ENCODE measurements around the gene OPA3. TPM values are rescaled to one million over a fixed set of nuclear protein-coding genes. Genes with fewer than 3 reads are reported as not detected.
A peak's percentile ranks its signal among the peaks of the same experiment; 100 is the strongest.

OPA3 gene
- total and polyA plus RNA-seq, 2 donors (not counting 1 experiment from before 2014, with no cell fraction given): 7.3 to 11.2 TPM

DNA sequence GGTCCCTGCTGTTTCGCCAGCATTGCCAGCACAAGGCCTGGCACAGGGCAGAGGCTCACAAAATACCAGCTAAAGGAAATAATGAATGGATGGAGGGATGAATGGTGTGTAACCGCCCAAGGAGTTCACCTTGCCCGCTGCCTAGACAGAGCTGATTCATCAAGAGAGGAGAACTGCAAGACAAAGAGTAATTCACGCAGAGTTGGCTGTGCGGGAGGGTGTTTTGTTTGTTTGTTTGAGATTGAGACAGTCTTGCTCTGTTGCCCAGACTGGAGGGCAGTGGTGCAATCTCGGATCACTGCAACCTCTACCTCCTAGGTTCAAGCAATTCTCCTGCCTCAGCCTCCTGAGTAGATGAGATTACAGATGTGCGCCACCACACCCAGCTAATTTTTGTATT, 3.0 kb downstream of the OPA3 start:
- H3K36me3 ChIP-seq (replicated peaks in 1 of 2; ENCODE audit: control extremely low read depth in 1 of 2, control insufficient read depth in 1 of 2, extremely low read depth in 1 of 2, insufficient read depth in 2 of 2, low read length in 1 of 2): no peaks in the 10 kb centered on the region
- no peak overlapping the region for H2AFZ ChIP-seq (ENCODE audit: insufficient read depth, low read depth, low read length, poor library complexity, severe bottlenecking)
- intact Hi-C loops (cut with micrococcal nuclease): no loop called here
- TF ChIP-seq EZH2 (IDR thresholded peaks at IDR 0.05; ENCODE audit: borderline replicate concordance, insufficient read depth, low read depth, low read length, poor library complexity, severe bottlenecking): no peak
- TF ChIP-seq, protein P1, sequence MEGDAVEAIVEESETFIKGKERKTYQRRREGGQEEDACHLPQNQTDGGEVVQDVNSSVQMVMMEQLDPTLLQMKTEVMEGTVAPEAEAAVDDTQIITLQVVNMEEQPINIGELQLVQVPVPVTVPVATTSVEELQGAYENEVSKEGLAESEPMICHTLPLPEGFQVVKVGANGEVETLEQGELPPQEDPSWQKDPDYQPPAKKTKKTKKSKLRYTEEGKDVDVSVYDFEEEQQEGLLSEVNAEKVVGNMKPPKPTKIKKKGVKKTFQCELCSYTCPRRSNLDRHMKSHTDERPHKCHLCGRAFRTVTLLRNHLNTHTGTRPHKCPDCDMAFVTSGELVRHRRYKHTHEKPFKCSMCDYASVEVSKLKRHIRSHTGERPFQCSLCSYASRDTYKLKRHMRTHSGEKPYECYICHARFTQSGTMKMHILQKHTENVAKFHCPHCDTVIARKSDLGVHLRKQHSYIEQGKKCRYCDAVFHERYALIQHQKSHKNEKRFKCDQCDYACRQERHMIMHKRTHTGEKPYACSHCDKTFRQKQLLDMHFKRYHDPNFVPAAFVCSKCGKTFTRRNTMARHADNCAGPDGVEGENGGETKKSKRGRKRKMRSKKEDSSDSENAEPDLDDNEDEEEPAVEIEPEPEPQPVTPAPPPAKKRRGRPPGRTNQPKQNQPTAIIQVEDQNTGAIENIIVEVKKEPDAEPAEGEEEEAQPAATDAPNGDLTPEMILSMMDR (IDR thresholded peaks at IDR 0.05): no peak
- Mint-ChIP-seq H3K9me3 (ENCODE audit: insufficient read depth) (no peaks in the 10 kb centered on the region), H3K4me3 (peak overlapping the region; percentile 34), H3K27ac (no peak overlapping the region), H3K4me1 (peaks cover 21% of the 10 kb centered on the region), H3K27me3 (no peaks in the 10 kb centered on the region)
- no peaks in the 10 kb centered on the region for H4K20me1 ChIP-seq (ENCODE audit: control insufficient read depth, insufficient read depth, low read length, poor library complexity, severe bottlenecking)
- ChIA-PET POLR2A (no interaction called here), CTCF (no interaction called here)
- peaks cover 40% of the 10 kb centered on the region for H3K79me2 ChIP-seq (ENCODE audit: control insufficient read depth, insufficient read depth, low read length)
- H3K9ac ChIP-seq (ENCODE audit: low read length): no peak overlapping the region
- peaks cover 10 to 15% of the 10 kb centered on the region in 2 donors for H3K4me1 ChIP-seq (ENCODE audit: control insufficient read depth in 2 of 2, insufficient read depth in 2 of 2, low read length in 2 of 2)
- no peaks in the 10 kb centered on the region for H3K9me3 ChIP-seq (ENCODE audit: control extremely low read depth in 1 of 3, control insufficient read depth in 2 of 3, insufficient read depth in 1 of 3, low read length in 2 of 3)
- WGBS (ENCODE audit: insufficient coverage): 100% methylated on average over 5 of the region's 7 CpGs
- H3K27ac ChIP-seq (ENCODE audit: low read length in 2 of 2): no peak overlapping the region
- no peak overlapping the region for H3K4me2 ChIP-seq (replicated peaks; ENCODE audit: low read depth, low read length, poor library complexity, severe bottlenecking)
- H3K4me3 ChIP-seq (ENCODE audit: control extremely low read depth in 1 of 5, extremely low read depth in 1 of 5, insufficient read depth in 1 of 5, low read depth in 2 of 5, low read length in 4 of 5): no peak overlapping the region
- no peaks in the 10 kb centered on the region for H3K27me3 ChIP-seq (replicated peaks in 1 of 4; ENCODE audit: control extremely low read depth in 1 of 4, control insufficient read depth in 3 of 4, insufficient read depth in 4 of 4, low read length in 3 of 4)
- DNase-seq (no peak), ATAC-seq (ENCODE audit: low read depth) (no peak)

DNA sequence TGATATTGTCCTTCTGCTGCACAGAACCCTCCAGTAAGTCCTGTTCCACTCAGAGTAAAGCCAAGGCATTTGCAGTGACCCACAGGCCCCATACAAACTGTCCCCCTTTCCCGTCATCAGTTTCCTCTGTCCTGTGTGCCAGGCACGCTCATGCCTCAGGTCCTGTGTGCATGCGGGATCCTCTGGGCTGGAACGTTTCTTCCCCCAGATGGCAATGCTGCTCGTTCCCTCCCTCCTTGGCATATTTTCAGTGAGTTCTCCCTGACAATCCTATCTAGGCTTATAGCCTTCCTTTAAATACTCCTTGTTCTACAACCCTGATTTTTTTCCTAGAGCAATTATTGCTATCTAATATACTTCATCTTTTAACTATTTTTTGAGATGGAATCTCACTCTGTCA, 5.7 kb downstream of the OPA3 start:
- 97% methylated on average over 5 of the region's 5 CpGs for WGBS (ENCODE audit: insufficient coverage)
- H3K36me3 ChIP-seq (replicated peaks in 1 of 2; ENCODE audit: control extremely low read depth in 1 of 2, control insufficient read depth in 1 of 2, extremely low read depth in 1 of 2, insufficient read depth in 2 of 2, low read length in 1 of 2): no peaks in the 10 kb centered on the region
- no peak overlapping the region for H3K4me3 Mint-ChIP-seq
- CTCF ChIA-PET: no interaction called here
- no peak overlapping the region for H3K4me3 ChIP-seq (ENCODE audit: control extremely low read depth in 1 of 5, extremely low read depth in 1 of 5, insufficient read depth in 1 of 5, low read depth in 2 of 5, low read length in 4 of 5)
- POLR2A ChIA-PET: no interaction called here
- H4K20me1 ChIP-seq (ENCODE audit: control insufficient read depth, insufficient read depth, low read length, poor library complexity, severe bottlenecking): no peaks in the 10 kb centered on the region
- TF ChIP-seq EZH2 (IDR thresholded peaks at IDR 0.05; ENCODE audit: borderline replicate concordance, insufficient read depth, low read depth, low read length, poor library complexity, severe bottlenecking): no peak
- TF ChIP-seq, protein P1 (IDR thresholded peaks at IDR 0.05): no peak
- H3K27ac ChIP-seq (ENCODE audit: low read length in 2 of 2): no peak overlapping the region
- ATAC-seq (ENCODE audit: low read depth): no peak
- no peaks in the 10 kb centered on the region for H3K27me3 ChIP-seq (replicated peaks in 1 of 4; ENCODE audit: control extremely low read depth in 1 of 4, control insufficient read depth in 3 of 4, insufficient read depth in 4 of 4, low read length in 3 of 4)
- intact Hi-C loops (cut with micrococcal nuclease): no loop called here
- H3K9ac ChIP-seq (ENCODE audit: low read length): no peak overlapping the region
- H3K9me3 Mint-ChIP-seq (ENCODE audit: insufficient read depth): no peaks in the 10 kb centered on the region
- H3K9me3 ChIP-seq (ENCODE audit: control extremely low read depth in 1 of 3, control insufficient read depth in 2 of 3, insufficient read depth in 1 of 3, low read length in 2 of 3): no peaks in the 10 kb centered on the region
- peaks cover 53% of the 10 kb centered on the region for H3K79me2 ChIP-seq (ENCODE audit: control insufficient read depth, insufficient read depth, low read length)
- peaks cover 10% of the 10 kb centered on the region for H3K4me1 Mint-ChIP-seq
- DNase-seq: no peak
- no peak overlapping the region for H2AFZ ChIP-seq (ENCODE audit: insufficient read depth, low read depth, low read length, poor library complexity, severe bottlenecking)
- no peak overlapping the region for H3K27ac Mint-ChIP-seq
- no peak overlapping the region for H3K4me2 ChIP-seq (replicated peaks; ENCODE audit: low read depth, low read length, poor library complexity, severe bottlenecking)
- no peaks in the 10 kb centered on the region for H3K27me3 Mint-ChIP-seq
- peaks cover 3 to 6% of the 10 kb centered on the region in 2 donors for H3K4me1 ChIP-seq (ENCODE audit: control insufficient read depth in 2 of 2, insufficient read depth in 2 of 2, low read length in 2 of 2)

Measured in B cell (primary cell).